Measurements from ENCODE around the gene CDH23.

DNA sequence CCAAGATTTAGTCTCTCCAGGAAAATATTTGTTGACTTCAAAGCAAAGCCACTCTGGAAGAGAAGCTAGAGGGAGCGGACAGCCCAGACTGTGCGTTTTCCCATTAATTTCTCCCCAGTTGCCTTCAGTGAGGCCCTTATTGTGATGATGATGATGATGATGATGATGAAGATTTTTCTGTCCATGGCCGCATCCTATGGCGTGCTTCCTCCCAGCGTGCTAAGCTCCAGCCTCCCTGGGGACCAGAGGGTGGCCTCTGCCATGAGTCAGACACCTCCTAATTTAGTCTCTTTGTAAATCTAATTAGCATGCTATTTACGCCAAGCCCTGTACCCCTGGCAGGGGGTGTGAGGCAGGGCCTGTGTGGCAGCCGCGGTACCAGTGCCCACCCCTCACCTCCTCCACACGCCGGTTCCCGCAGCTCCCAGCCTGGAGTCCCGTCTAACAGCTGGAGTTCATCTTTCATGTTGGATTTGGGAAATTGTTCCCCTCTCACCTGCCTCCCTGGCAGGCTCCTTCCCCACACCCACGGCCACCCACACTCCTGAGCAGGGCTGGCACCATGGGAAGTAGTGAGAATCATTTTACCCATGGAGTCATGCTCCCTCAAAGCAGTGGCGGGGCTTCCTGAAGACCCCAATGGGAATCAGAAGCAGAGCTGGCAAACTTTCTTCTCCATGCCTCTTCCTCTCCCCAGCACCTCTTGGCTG is 230.7 kb downstream of the CDH23 start:
- TF ChIP-seq, protein P1, sequence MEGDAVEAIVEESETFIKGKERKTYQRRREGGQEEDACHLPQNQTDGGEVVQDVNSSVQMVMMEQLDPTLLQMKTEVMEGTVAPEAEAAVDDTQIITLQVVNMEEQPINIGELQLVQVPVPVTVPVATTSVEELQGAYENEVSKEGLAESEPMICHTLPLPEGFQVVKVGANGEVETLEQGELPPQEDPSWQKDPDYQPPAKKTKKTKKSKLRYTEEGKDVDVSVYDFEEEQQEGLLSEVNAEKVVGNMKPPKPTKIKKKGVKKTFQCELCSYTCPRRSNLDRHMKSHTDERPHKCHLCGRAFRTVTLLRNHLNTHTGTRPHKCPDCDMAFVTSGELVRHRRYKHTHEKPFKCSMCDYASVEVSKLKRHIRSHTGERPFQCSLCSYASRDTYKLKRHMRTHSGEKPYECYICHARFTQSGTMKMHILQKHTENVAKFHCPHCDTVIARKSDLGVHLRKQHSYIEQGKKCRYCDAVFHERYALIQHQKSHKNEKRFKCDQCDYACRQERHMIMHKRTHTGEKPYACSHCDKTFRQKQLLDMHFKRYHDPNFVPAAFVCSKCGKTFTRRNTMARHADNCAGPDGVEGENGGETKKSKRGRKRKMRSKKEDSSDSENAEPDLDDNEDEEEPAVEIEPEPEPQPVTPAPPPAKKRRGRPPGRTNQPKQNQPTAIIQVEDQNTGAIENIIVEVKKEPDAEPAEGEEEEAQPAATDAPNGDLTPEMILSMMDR (conservative IDR thresholded peaks at IDR 0.05; ENCODE audit: low read depth, low read length): no peak
- no peak for TF ChIP-seq EZH2phosphoT487 (IDR thresholded peaks at IDR 0.05; ENCODE audit: borderline replicate concordance, low read length)
